ENCODE data around the gene HOXC9.

DNA sequence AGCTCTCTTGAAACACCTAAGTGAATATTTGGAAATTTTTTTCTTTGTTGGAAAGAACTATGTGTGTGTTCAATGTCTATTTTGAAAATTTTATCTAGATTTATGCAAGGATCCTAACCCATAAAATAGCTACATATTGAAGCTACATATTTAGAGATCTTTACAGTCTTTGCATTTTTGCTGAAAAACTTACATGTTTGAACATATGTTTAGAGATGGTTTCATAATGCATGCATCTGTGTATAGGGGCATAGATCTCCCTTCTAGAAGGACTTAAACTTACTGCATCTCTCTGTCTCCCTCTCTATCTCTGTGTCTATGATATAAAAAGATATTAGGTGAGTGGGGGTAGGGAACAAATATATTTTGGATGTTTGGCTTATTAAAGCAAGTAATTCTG, 45.4 kb downstream of the HOXC9 start:
- TF ChIP-seq, protein P1, sequence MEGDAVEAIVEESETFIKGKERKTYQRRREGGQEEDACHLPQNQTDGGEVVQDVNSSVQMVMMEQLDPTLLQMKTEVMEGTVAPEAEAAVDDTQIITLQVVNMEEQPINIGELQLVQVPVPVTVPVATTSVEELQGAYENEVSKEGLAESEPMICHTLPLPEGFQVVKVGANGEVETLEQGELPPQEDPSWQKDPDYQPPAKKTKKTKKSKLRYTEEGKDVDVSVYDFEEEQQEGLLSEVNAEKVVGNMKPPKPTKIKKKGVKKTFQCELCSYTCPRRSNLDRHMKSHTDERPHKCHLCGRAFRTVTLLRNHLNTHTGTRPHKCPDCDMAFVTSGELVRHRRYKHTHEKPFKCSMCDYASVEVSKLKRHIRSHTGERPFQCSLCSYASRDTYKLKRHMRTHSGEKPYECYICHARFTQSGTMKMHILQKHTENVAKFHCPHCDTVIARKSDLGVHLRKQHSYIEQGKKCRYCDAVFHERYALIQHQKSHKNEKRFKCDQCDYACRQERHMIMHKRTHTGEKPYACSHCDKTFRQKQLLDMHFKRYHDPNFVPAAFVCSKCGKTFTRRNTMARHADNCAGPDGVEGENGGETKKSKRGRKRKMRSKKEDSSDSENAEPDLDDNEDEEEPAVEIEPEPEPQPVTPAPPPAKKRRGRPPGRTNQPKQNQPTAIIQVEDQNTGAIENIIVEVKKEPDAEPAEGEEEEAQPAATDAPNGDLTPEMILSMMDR (IDR thresholded peaks at IDR 0.05 in 8 of 11, conservative IDR thresholded peaks at IDR 0.05 in 3 of 11), result no peak
- no peak for TF ChIP-seq POLR2A (IDR thresholded peaks at IDR 0.05)
- TF ChIP-seq POLR2AphosphoS5 (IDR thresholded peaks at IDR 0.05), result no peak
